Motor neuron (in vitro differentiated cells): ENCODE measurements around the gene SGMS2. TPM values are rescaled to one million over a fixed set of nuclear protein-coding genes. Genes with fewer than 3 reads are reported as not detected.
"Not testable (repeated sequence)": the region's sequence is repeated elsewhere in the genome, so short reads cannot be mapped to it uniquely, and the experiment has no call there.

Experiments used
- ATAC-seq, 8 experiments: fragments of 200-7000 bp; cut with Tn5 transposase; replicated peaks in 6 of 8; 2 replicates each; pipeline ENCODE4 v1.8.0; 2021; ENCODE audit warnings: mild to moderate bottlenecking in 8 of 8, moderate library complexity in 8 of 8
- H3K27ac ChIP-seq, 2 donors: fragments of 250-450 bp; sonication (Bioruptor Pico); 2 replicates each; pipeline ENCODE4 v1.9.0; 2021; ENCODE audit warnings: antibody characterized with exemption in 2 of 2, mild to moderate bottlenecking in 2 of 2, moderate library complexity in 1 of 2
- H3K4me1 ChIP-seq, 2 donors: fragments of 250-450 bp; sonication (Bioruptor Pico); replicated peaks in 1 of 2; 2 replicates each; pipeline ENCODE4 v1.6.1; 2021; ENCODE audit warnings: antibody characterized with exemption in 2 of 2, mild to moderate bottlenecking in 2 of 2, moderate library complexity in 1 of 2
- H3K4me3 ChIP-seq, 5 donors: fragments of 250-450 bp; sonication (Bioruptor Pico); 2 replicates each; pipeline ENCODE4 v1.9.0; 2021; ENCODE audit warnings: antibody characterized with exemption in 5 of 5, mild to moderate bottlenecking in 5 of 5, moderate library complexity in 4 of 5
- WGBS, 10 experiments: fragments of 450-650 bp; shearing (Covaris generic); methylation state at CpG; one replicate each; pipeline ENCODE4 v1.0.0; 2022; 5-methylcytosine and 5-hydroxymethylcytosine counted together
- in situ Hi-C, 9 experiments: fragments of 400-800 bp; cut with MboI; loops; one replicate each; pipeline ENCODE4 v1.15.0; 2021; ENCODE audit warnings: low sequenced_read_pairs in 9 of 9, low pct_unique_long_range_greater_than_20kb in 2 of 9; ENCODE audit not compliant: unreplicated experiment in 9 of 9
- total RNA-seq, 8 experiments: library from RNA; unstranded; fragments of 300-600 nt; gene quantifications; 2 replicates each; pipeline versions ENCODE4 v1.2.3 to v1.2.4, GENCODE V29; 2022

SGMS2 gene
- total RNA-seq, 8 experiments from 2014 or later: 0.38 to 34.1 (median 2.4) TPM

GRCh38 chr4:107893171-107894137 is 68.7 kb downstream of the SGMS2 start:
- in situ Hi-C loops: no loop called here
- no peak overlapping the region for H3K4me3 ChIP-seq
- no peak overlapping the region for H3K27ac ChIP-seq
- no peaks in the 10 kb centered on the region for H3K4me1 ChIP-seq
- 54 to 100% (median 82%) methylated on average over 2 to 4 of the region's 4 CpGs; no CpG with 5 or more reads in 2 of the 10 experiments for WGBS, 10 experiments
- ATAC-seq: no peak

DNA sequence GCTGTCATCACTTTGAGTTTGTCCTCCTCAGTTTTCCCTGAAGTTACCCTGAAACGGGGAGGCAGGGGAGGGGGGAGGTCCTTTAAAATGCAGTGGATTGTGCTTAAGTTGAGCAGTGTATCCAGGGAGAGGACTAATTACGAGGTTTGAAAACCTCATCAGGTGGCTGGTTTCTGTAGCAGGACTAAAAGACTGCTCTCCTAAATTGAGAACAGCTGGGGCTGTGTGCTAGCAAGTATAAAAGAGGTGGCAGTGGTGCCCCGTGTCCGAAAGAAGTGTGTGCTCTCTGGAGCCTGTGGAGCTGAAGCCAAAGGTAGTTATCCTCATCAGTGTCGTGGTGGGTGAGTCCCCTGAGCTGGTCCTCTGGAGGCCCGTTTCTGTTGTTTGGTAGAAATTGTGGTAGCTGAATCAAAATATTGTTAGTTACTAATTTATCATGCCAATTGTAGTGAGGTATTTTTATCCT is 69.4 kb downstream of the SGMS2 start:
- ATAC-seq: no peak
- H3K4me1 ChIP-seq: no peaks in the 10 kb centered on the region
- 0 to 93% (median 72%) methylated on average over 1 to 4 of the region's 6 CpGs; no CpG with 5 or more reads in 4 of the 10 experiments for WGBS, 10 experiments
- in situ Hi-C loops: no loop called here
- no peak overlapping the region for H3K27ac ChIP-seq
- H3K4me3 ChIP-seq: no peak overlapping the region

DNA sequence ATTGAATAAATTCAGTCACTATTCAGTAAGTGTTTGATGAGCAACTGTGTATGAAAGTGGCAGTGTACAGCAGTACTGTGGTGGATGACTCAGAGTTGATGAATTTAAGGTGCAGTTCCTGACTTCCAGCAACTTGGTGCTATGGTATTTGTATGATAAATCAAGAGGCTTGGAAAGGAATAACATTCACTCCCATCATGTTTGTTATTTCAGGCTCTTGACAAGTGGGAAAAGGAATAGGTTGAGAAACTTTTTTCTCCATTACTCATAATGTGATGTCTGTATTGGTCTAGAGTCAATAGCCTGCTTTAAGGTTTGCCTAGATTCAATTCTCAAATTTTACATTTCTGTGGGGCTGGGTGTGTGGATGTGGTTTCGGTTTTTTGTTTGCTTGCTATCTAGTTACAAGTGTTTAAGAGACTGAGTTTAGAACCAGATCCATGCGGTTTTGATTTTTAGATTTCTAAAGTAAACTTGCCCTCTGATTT is 71.5 kb downstream of the SGMS2 start:
- H3K27ac ChIP-seq: no peak overlapping the region
- 33 to 94% (median 76%) methylated on average over 1 to 2 of the region's 2 CpGs; no CpG with 5 or more reads in 1 of the 10 experiments for WGBS, 10 experiments
- no peak overlapping the region for H3K4me3 ChIP-seq
- in situ Hi-C loops: no loop called here
- peak in 4 of 8 experiments; percentile 68 to 98 (median 88) for ATAC-seq
- H3K4me1 ChIP-seq: no peaks in the 10 kb centered on the region

- WGBS, 10 experiments: 11 to 100% (median 58%) methylated on average over 1 of the region's 1 CpG; no CpG with 5 or more reads in 2 of the 10 experiments
- no peak overlapping the region for H3K27ac ChIP-seq
- in situ Hi-C loops: no loop called here
- no peaks in the 10 kb centered on the region for H3K4me1 ChIP-seq
- no peak for ATAC-seq
- no peak overlapping the region for H3K4me3 ChIP-seq
Measured at GRCh38 chr4:107896646-107897045, 71.9 kb downstream of the SGMS2 start.

DNA sequence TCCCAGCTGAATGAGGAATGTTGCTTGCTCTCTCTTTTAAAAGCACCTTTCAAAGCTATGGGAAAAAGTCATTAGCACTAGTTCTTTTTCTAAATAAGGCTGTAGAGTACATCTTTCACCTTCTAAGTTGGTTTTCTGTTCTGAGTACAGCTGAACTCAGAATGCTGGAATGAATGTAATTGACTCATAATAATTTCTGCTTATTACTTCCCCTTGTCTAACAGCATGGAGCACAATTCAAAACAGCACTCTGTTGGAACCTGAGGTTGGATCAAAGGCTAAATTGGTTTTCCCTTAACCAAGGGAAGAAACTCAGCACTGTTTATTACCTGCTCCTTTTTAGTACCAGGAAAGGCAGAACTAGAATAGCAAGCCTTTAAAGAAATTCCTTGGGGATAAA is 73.1 kb downstream of the SGMS2 start:
- Histone ChIP-seq H3K27ac (no peak overlapping the region), H3K4me1 (no peaks in the 10 kb centered on the region), H3K4me3 (no peak overlapping the region)
- in situ Hi-C loops: no loop called here
- no peak for ATAC-seq

- ATAC-seq: no peak
- in situ Hi-C loops: loop anchor here in 4 of 9 experiments (25.0 kb wide), 1 partner anchor 138 kb away; no protein-coding TSS in a partner anchor
- no peak overlapping the region for H3K4me3 ChIP-seq
- no peak overlapping the region for H3K27ac ChIP-seq
- H3K4me1 ChIP-seq: no peaks in the 10 kb centered on the region
- WGBS, 10 experiments: 65 to 100% (median 94%) methylated on average over 1 to 4 of the region's 4 CpGs; no CpG with 5 or more reads in 3 of the 10 experiments
Measured at GRCh38 chr4:107900067-107900466, 75.3 kb downstream of the SGMS2 start.

- WGBS, 10 experiments: 97 to 100% (median 100%) methylated on average over 1 to 3 of the region's 3 CpGs; no CpG with 5 or more reads in 4 of the 10 experiments
- Histone ChIP-seq H3K4me3 (no peak overlapping the region), H3K4me1 (no peaks in the 10 kb centered on the region), H3K27ac (no peak overlapping the region)
- in situ Hi-C loops: loop anchor here in 4 of 9 experiments (25.0 kb wide), 1 partner anchor 138 kb away; no protein-coding TSS in a partner anchor
- no peak for ATAC-seq
Measured at GRCh38 chr4:107900508-107900907, 75.8 kb downstream of the SGMS2 start.

GRCh38 chr4:107901213-107901934 is 76.6 kb downstream of the SGMS2 start:
- 80 to 100% (median 100%) methylated on average over 1 to 2 of the region's 2 CpGs; no CpG with 5 or more reads in 1 of the 10 experiments for WGBS, 10 experiments
- Histone ChIP-seq H3K4me1 (no peaks in the 10 kb centered on the region), H3K4me3 (no peak overlapping the region), H3K27ac (no peak overlapping the region)
- in situ Hi-C loops: loop anchor here in 4 of 9 experiments (25.0 kb wide), 1 partner anchor 139 kb away; no protein-coding TSS in a partner anchor
- no peak for ATAC-seq

- Histone ChIP-seq H3K4me1 (no peaks in the 10 kb centered on the region), H3K4me3 (no peak overlapping the region), H3K27ac (no peak overlapping the region)
- no peak for ATAC-seq
- 21 to 100% (median 66%) methylated on average over 1 to 2 of the region's 2 CpGs; no CpG with 5 or more reads in 1 of the 10 experiments for WGBS, 10 experiments
- in situ Hi-C loops: loop anchor here in 4 of 9 experiments (25.0 kb wide), 1 partner anchor 140 kb away; no protein-coding TSS in a partner anchor
Measured at GRCh38 chr4:107902715-107903114, 78.0 kb downstream of the SGMS2 start.

- not testable (repeated sequence) for H3K27ac ChIP-seq, ATAC-seq, H3K4me1 ChIP-seq, H3K4me3 ChIP-seq
- in situ Hi-C loops: loop anchor here in 4 of 9 experiments (25.0 kb wide), 1 partner anchor 143 kb away; no protein-coding TSS in a partner anchor
- WGBS, 10 experiments: 20 to 100% (median 83%) methylated on average over 1 to 3 of the region's 3 CpGs; no CpG with 5 or more reads in 3 of the 10 experiments
Measured at GRCh38 chr4:107905082-107905481, 80.3 kb downstream of the SGMS2 start.

- 46 to 96% (median 86%) methylated on average over 1 to 4 of the region's 4 CpGs for WGBS, 10 experiments
- H3K27ac ChIP-seq: no peak overlapping the region
- no peak for ATAC-seq
- H3K4me1 ChIP-seq: no peaks in the 10 kb centered on the region
- in situ Hi-C loops: loop anchor here in 4 of 9 experiments (25.0 kb wide), 1 partner anchor 144 kb away; no protein-coding TSS in a partner anchor
- no peak overlapping the region for H3K4me3 ChIP-seq
Measured at GRCh38 chr4:107906458-107907100, 81.8 kb downstream of the SGMS2 start.

GRCh38 chr4:107908377-107908776 is 83.6 kb downstream of the SGMS2 start:
- in situ Hi-C loops: loop anchor here in 4 of 9 experiments (25.0 kb wide), 1 partner anchor 146 kb away; no protein-coding TSS in a partner anchor
- no peak for ATAC-seq
- H3K4me3 ChIP-seq: no peak overlapping the region
- H3K27ac ChIP-seq: no peak overlapping the region
- WGBS, 10 experiments: 85 to 100% (median 98%) methylated on average over 1 to 7 of the region's 7 CpGs; no CpG with 5 or more reads in 1 of the 10 experiments
- no peaks in the 10 kb centered on the region for H3K4me1 ChIP-seq
